ENCODE measurements around the gene HCST. TPM values are rescaled to one million over a fixed set of nuclear protein-coding genes. Genes with fewer than 3 reads are reported as not detected.
A peak's percentile ranks its signal among the peaks of the same experiment; 100 is the strongest.

Gene HCST
- total and polyA plus RNA-seq, 10 donors: 31.5 to 130 (median 63.9) TPM

DNA sequence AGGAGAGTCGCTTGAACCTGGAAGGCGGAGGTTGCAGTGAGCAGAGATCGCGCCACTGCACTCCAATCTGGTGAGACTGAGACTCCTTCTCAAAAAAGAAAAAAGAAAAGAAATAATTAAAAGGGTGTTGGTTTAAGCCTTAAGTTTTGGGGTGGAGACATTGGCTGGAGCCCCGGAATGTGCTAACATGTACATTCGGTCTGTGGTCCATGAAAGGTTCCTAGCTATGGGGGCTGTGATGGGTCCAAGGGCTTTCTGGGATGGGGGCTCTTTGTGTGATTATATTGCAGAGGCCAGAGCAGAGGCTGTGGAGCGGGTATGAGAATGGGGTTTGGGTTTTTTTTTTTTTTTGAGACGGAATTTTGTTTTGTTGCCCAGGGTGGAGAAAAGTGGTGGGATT is 16.4 kb upstream of the HCST start:
- Histone ChIP-seq H3K27ac (no peak overlapping the region), H3K4me3 (no peak overlapping the region), H3K4me1 (peaks cover 0 to 7% (median 2%) of the 10 kb centered on the region in 6 donors), H3K36me3 (peaks cover 5 to 56% (median 42%) of the 10 kb centered on the region in 6 donors), H3K9me3 (no peaks in the 10 kb centered on the region), H3K27me3 (replicated peaks in 1 of 7) (peaks cover 0 to 1% (median 0%) of the 10 kb centered on the region in 7 donors)
- peak in 1 of 3 donors; percentile 3 for TF ChIP-seq POLR2AphosphoS5 (IDR thresholded peaks at IDR 0.05)
- no peak for TF ChIP-seq POLR2A (IDR thresholded peaks at IDR 0.05)
- intact Hi-C loops (cut with DNase I; ENCODE audit: low total_unique reads): loop anchor here (2.0 kb wide), 1 partner anchor 45 kb away; no protein-coding TSS in a partner anchor
- WGBS, 5 donors: 92 to 97% (median 94%) methylated on average over 7 to 8 of the region's 8 CpGs
- no peak for DNase-seq

DNA sequence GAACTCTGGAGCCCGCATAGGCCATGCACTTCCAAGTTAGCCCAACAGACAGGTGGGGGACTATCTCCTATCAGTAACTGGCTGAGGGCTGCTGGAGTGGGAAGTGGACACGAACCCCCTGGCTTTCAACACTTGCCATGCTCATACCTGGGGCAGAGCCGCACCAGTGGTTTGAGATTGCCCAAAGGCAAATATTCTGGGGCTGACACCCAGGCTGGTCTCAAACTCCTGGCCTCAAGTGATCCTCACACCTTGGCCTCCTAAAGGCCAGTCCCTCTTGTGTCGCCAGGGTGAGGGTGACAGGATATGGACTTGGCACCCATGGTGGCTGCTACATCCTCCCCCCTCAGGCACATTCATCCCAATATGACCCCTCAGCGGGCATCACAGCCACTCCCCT is 15.1 kb upstream of the HCST start:
- Histone ChIP-seq H3K27ac (no peak overlapping the region), H3K27me3 (replicated peaks in 1 of 7) (no peaks in the 10 kb centered on the region), H3K4me3 (no peak overlapping the region), H3K9me3 (no peaks in the 10 kb centered on the region), H3K36me3 (peaks cover 5 to 69% (median 53%) of the 10 kb centered on the region in 6 donors), H3K4me1 (peaks cover 0 to 5% (median 2%) of the 10 kb centered on the region in 6 donors)
- TF ChIP-seq POLR2AphosphoS5 (IDR thresholded peaks at IDR 0.05) (no peak), POLR2A (IDR thresholded peaks at IDR 0.05) (no peak)
- TF ChIP-seq, protein P1, sequence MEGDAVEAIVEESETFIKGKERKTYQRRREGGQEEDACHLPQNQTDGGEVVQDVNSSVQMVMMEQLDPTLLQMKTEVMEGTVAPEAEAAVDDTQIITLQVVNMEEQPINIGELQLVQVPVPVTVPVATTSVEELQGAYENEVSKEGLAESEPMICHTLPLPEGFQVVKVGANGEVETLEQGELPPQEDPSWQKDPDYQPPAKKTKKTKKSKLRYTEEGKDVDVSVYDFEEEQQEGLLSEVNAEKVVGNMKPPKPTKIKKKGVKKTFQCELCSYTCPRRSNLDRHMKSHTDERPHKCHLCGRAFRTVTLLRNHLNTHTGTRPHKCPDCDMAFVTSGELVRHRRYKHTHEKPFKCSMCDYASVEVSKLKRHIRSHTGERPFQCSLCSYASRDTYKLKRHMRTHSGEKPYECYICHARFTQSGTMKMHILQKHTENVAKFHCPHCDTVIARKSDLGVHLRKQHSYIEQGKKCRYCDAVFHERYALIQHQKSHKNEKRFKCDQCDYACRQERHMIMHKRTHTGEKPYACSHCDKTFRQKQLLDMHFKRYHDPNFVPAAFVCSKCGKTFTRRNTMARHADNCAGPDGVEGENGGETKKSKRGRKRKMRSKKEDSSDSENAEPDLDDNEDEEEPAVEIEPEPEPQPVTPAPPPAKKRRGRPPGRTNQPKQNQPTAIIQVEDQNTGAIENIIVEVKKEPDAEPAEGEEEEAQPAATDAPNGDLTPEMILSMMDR (IDR thresholded peaks at IDR 0.05 in 8 of 11, conservative IDR thresholded peaks at IDR 0.05 in 3 of 11): no peak
- intact Hi-C loops (cut with DNase I; ENCODE audit: low total_unique reads): no loop called here
- DNase-seq: no peak
- 89 to 93% (median 91%) methylated on average over 5 of the region's 5 CpGs for WGBS, 5 donors

DNA sequence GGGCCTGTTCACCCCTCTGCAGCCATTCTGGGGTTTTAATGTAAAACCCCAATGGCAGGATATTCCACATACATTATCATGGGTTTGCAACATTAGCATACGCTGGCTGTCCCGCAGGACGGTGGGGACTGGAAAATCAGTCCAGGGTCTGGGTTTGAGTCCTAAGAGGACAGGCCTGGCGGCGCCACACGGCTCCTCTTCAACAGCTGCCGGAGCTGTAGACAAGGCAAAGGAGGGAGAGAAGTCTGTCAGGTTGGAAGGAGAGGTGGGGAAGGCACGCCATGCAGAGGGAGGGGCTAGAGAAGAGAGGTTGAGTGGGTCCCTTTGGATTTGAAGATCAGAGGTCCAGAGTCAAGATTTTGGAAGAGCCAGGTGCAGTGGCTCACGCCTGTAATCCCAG is 13.9 kb upstream of the HCST start:
- Histone ChIP-seq H3K9me3 (no peaks in the 10 kb centered on the region), H3K27me3 (replicated peaks in 1 of 7) (no peaks in the 10 kb centered on the region), H3K36me3 (peaks cover 5 to 81% (median 65%) of the 10 kb centered on the region in 6 donors), H3K4me3 (no peak overlapping the region), H3K4me1 (peaks cover 0 to 3% (median 0%) of the 10 kb centered on the region in 6 donors), H3K27ac (no peak overlapping the region)
- 93 to 98% (median 95%) methylated on average over 9 of the region's 9 CpGs for WGBS, 5 donors
- TF ChIP-seq, protein P1 (IDR thresholded peaks at IDR 0.05 in 8 of 11, conservative IDR thresholded peaks at IDR 0.05 in 3 of 11): no peak
- TF ChIP-seq POLR2AphosphoS5 (IDR thresholded peaks at IDR 0.05) (no peak), POLR2A (IDR thresholded peaks at IDR 0.05) (no peak)
- intact Hi-C loops (cut with DNase I; ENCODE audit: low total_unique reads): no loop called here
- DNase-seq: no peak

GRCh38 chr19:35889370-35890112 is 12.8 kb upstream of the HCST start:
- Histone ChIP-seq H3K4me1 (peaks cover 0 to 4% (median 0%) of the 10 kb centered on the region in 6 donors), H3K36me3 (peaks cover 5 to 92% (median 76%) of the 10 kb centered on the region in 6 donors), H3K27ac (no peak overlapping the region), H3K9me3 (no peaks in the 10 kb centered on the region), H3K4me3 (no peak overlapping the region), H3K27me3 (replicated peaks in 1 of 7) (no peaks in the 10 kb centered on the region)
- WGBS, 5 donors: 93 to 96% (median 96%) methylated on average over 9 to 18 of the region's 18 CpGs
- no peak for DNase-seq
- TF ChIP-seq, protein P1 (IDR thresholded peaks at IDR 0.05 in 8 of 11, conservative IDR thresholded peaks at IDR 0.05 in 3 of 11): no peak
- peak in 1 of 3 donors; percentile 47 for TF ChIP-seq POLR2AphosphoS5 (IDR thresholded peaks at IDR 0.05)
- no peak for TF ChIP-seq POLR2A (IDR thresholded peaks at IDR 0.05)
- intact Hi-C loops (cut with DNase I; ENCODE audit: low total_unique reads): no loop called here

All from spleen (tissue), 11 donors.